Upper lobe of right lung (tissue), 1 donor: Measurements from ENCODE around the gene RNF220. TPM values are rescaled to one million over a fixed set of nuclear protein-coding genes. Genes with fewer than 3 reads are reported as not detected.

Experiments used
- ATAC-seq: fragments of 200-7000 bp; cut with Tn5 transposase; one replicate; pipeline ENCODE4 v1.9.1; 2020; ENCODE audit warnings: mild to moderate bottlenecking, moderate library complexity
- DNase-seq: peaks from one replicate; pipeline ENCODE4 v3.0.0-alpha.2; 2020
- H3K27ac ChIP-seq: fragments of 200-600 bp; one replicate; pipeline ENCODE4 v1.8.0; 2022
- H3K27me3 ChIP-seq: fragments of 200-600 bp; one replicate; pipeline ENCODE4 v1.8.0; 2022; ENCODE audit warnings: mild to moderate bottlenecking
- H3K36me3 ChIP-seq: fragments of 200-600 bp; one replicate; pipeline ENCODE4 v1.8.0; 2022
- H3K4me1 ChIP-seq: fragments of 200-600 bp; one replicate; pipeline ENCODE4 v1.8.0; 2022
- H3K4me3 ChIP-seq: fragments of 200-600 bp; one replicate; pipeline ENCODE4 v1.8.0; 2022; ENCODE audit warnings: mild to moderate bottlenecking
- H3K9me3 ChIP-seq: fragments of 200-600 bp; one replicate; pipeline ENCODE4 v1.8.0; 2022
- CTCF ChIP-seq: fragments of 200-600 bp; IDR thresholded peaks from one replicate; pipeline ENCODE4 v1.8.0; 2022; ENCODE audit warnings: antibody characterized with exemption
- intact Hi-C: fragments of 100-400 bp; cut with DNase I; formaldehyde crosslinking; loops from one replicate; pipeline ENCODE4 v1.11.0; 2022
- total RNA-seq: library from RNA; stranded (reverse); fragmentation: NEBNext Ultra II Directional; extraction: Animal tissue kit (Norgen Biotek cat#: 25700); gene quantifications from one replicate; pipeline ENCODE4 v1.2.1, GENCODE V29; 2021
- donor health status: DM: no; HTN: yes; CAD: no; lungs with severe emphysema.

Gene RNF220
- total RNA-seq, 1 donor from 2014 or later = 72.6 TPM

- TF ChIP-seq CTCF = no peak
- Histone ChIP-seq H3K27me3 (no peaks in the 10 kb centered on the region), H3K27ac (peak overlapping the region; percentile 47), H3K4me1 (no peaks in the 10 kb centered on the region), H3K9me3 (no peaks in the 10 kb centered on the region), H3K4me3 (no peak overlapping the region), H3K36me3 (no peaks in the 10 kb centered on the region)
- DNase-seq (no peak), ATAC-seq (peak; percentile 82)
- intact Hi-C loops = no loop called here
Measured at GRCh38 chr1:44437107-44437716, 32.2 kb downstream of the RNF220 start.

DNA sequence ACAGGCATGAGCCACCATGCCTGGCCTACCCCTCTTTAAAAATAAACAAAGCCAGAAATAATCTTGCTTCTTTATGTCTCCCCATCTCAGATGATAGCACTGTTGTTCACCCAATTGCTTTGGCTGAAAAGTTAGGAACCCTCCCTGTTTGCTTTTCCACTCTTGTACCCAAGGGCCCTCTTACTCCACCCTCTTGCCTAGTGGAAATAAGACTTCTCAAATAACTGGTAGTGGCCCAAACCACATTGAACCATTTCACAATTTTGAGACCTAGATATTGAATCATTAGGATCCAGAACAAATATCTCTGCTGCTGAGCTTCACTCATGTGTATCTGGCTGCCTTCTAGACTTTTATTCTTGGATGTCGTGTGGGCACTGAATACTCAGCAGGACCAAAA is 37.7 kb downstream of the RNF220 start:
- no peak for TF ChIP-seq CTCF
- DNase-seq (no peak), ATAC-seq (peak; percentile 68)
- Histone ChIP-seq H3K27ac (no peak overlapping the region), H3K4me3 (no peak overlapping the region), H3K27me3 (no peaks in the 10 kb centered on the region), H3K4me1 (no peaks in the 10 kb centered on the region), H3K9me3 (no peaks in the 10 kb centered on the region), H3K36me3 (no peaks in the 10 kb centered on the region)
- intact Hi-C loops = no loop called here

DNA sequence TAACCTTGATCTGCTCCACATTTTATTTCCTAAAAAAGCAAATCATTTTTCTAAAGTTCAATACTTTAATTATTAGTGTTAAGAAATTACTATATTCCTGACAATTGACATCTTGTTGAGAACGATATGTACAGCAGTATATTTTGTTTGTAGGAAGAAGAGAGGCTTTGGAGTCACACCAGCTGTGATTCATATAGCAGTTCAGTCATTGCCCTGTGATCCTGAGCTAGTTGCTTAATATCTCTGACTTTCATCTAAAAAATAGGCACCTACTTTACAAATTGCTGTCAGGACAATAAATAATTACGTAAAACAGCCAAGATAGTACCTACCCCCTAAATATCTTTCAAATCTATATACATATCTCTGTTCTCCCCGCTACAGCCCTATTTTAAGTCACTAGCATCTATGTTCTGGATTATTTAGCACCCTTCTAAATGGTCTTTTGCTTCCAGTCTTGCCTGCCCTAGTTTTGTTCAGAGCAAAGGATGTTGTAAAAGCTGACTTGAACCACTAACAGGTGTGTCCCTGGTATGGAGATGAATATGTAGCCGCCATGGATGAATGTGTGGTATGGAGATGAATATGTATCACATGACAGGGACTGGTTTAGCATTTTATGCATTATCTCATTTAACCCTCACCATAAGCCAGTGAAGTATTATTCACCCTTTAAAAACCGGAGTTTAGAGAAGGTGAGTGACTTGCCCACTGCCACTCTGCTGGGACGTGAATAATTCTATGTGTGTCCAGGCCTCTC is 42.2 kb downstream of the RNF220 start:
- no peaks in the 10 kb centered on the region for H3K27me3 ChIP-seq
- DNase-seq (no peak), ATAC-seq (no peak)
- TF ChIP-seq CTCF = no peak
- H3K27ac ChIP-seq = no peak overlapping the region
- no peaks in the 10 kb centered on the region for H3K36me3 ChIP-seq
- no peak overlapping the region for H3K4me3 ChIP-seq
- no peaks in the 10 kb centered on the region for H3K9me3 ChIP-seq
- no peaks in the 10 kb centered on the region for H3K4me1 ChIP-seq
- intact Hi-C loops = no loop called here

DNA sequence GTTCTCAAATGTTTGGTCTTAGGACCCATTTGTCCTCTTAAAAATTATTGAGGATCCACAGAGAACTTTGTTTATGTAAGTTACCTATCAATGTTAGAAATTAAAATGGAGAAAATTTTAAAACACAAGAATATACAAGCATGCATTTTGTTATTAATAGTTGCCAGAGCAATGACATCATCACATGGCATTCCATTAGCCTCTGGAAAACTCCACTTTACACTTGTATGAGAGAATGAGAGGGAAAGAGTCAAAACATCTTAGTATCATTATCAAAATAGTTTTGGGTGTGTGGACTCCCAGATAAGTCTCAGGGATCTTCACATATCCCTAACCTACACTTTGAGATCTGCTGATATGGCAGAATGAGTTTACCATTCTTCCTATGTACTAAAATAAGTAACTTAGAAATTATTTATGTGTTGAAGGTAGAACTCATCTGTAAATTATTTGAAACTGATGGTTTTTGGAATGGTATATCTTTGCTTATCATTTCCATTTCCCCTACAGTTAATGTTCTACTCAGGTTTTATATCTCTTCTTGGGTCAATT is 48.8 kb downstream of the RNF220 start:
- intact Hi-C loops = no loop called here
- TF ChIP-seq CTCF = no peak
- ATAC-seq (no peak), DNase-seq (no peak)
- no peaks in the 10 kb centered on the region for H3K36me3 ChIP-seq
- no peaks in the 10 kb centered on the region for H3K4me1 ChIP-seq
- H3K27me3 ChIP-seq = peaks cover 11% of the 10 kb centered on the region
- no peaks in the 10 kb centered on the region for H3K9me3 ChIP-seq
- no peak overlapping the region for H3K4me3 ChIP-seq
- no peak overlapping the region for H3K27ac ChIP-seq

- no peaks in the 10 kb centered on the region for H3K9me3 ChIP-seq
- no peak overlapping the region for H3K4me3 ChIP-seq
- TF ChIP-seq CTCF = no peak
- no peak overlapping the region for H3K27ac ChIP-seq
- H3K36me3 ChIP-seq = no peaks in the 10 kb centered on the region
- H3K27me3 ChIP-seq = peaks cover 11% of the 10 kb centered on the region
- DNase-seq (no peak), ATAC-seq (no peak)
- intact Hi-C loops = no loop called here
- H3K4me1 ChIP-seq = no peaks in the 10 kb centered on the region
Measured at GRCh38 chr1:44454704-44455103, 49.6 kb downstream of the RNF220 start.
